Measurements from ENCODE around the gene HDHD5. TPM values are rescaled to one million over a fixed set of nuclear protein-coding genes. Genes with fewer than 3 reads are reported as not detected.
A peak's percentile ranks its signal among the peaks of the same experiment; 100 is the strongest.

HDHD5 gene
- polyA plus RNA-seq (2012; ENCODE audit: insufficient read depth, insufficient read length, low read depth): 188 TPM

GRCh38 chr22:17158568-17159503 is at the start of gene HDHD5:
HDHD5 (minus strand) TSS chr22:17159277; CDS start chr22:17159251, 26 bp downstream.
- H3K4me1 ChIP-seq: no peaks in the 10 kb centered on the region
- DNase-seq: peak; percentile 95
- no peaks in the 10 kb centered on the region for H3K9me3 ChIP-seq
- TF ChIP-seq CTCF (IDR thresholded peaks at IDR 0.05; ENCODE audit: low read depth, low read length): no peak
- H3K4me3 ChIP-seq (ENCODE audit: low read depth, low read length): peak within 1 kb of the TSS; percentile 76
- H3K27me3 ChIP-seq: no peaks in the 10 kb centered on the region
- H3K36me3 ChIP-seq: no peaks in the 10 kb centered on the region

DNA sequence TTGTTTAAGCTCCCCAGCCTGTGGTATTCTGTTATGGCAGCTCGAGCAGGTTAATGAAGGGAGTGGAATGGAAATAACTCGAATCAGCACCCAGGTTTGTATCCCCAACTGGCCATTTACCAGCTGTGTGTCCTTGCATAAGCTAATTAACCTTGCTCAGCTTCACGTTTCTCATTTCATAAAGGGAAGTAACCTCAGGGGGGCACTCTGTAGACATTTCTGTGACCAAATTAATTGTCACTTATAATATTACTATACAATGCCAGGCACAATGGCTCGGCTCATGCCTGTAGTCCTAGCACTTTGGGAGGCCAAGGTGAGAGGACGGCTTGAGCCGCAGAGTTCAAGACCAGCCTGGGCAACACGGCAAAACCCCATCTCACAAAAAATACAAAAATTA is 46.4 kb upstream of the HDHD5 start:
- H3K4me3 ChIP-seq (ENCODE audit: low read depth, low read length): no peak overlapping the region
- TF ChIP-seq CTCF (IDR thresholded peaks at IDR 0.05; ENCODE audit: low read depth, low read length): 0 out of 2 replicates have a peak, but pooled peaks have one; percentile 7
- no peaks in the 10 kb centered on the region for H3K9me3 ChIP-seq
- no peak for DNase-seq
- H3K36me3 ChIP-seq: no peaks in the 10 kb centered on the region
- no peaks in the 10 kb centered on the region for H3K4me1 ChIP-seq
- no peaks in the 10 kb centered on the region for H3K27me3 ChIP-seq

DNA sequence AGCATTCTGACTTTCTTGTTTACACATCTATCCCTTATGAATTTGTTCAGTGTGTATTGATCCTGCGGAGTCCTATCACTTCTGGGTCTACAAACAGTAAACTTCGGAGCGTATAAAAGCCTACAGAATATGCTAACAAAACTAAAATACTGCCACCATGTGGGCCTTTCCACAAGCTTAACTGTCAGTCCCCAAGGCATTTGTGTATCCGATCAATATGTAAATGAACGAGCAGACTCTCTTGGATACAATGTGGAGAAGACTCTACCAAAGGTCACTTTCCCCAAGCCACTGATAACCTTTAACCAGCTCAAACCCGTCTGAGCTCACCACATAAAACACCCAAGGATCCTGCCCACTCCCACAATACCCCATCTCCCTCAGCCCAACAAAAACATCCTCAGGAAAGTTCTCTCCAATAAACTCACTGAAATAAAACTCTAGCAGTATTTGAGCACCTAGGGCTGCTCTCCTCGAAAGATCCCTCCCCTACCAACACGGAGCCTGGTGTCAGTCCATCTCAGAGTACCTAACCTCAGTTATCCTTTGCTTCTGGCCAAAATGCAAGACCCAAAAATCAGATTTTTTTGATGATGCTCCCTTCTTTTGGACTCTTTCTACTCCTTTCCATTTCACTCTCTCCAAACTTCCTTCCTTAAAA is 42.3 kb upstream of the HDHD5 start:
- peak; percentile 23 for TF ChIP-seq CTCF (IDR thresholded peaks at IDR 0.05; ENCODE audit: low read depth, low read length)
- H3K4me3 ChIP-seq (ENCODE audit: low read depth, low read length): no peak overlapping the region
- no peaks in the 10 kb centered on the region for H3K27me3 ChIP-seq
- no peaks in the 10 kb centered on the region for H3K4me1 ChIP-seq
- DNase-seq: no peak
- no peaks in the 10 kb centered on the region for H3K36me3 ChIP-seq
- no peaks in the 10 kb centered on the region for H3K9me3 ChIP-seq

DNA sequence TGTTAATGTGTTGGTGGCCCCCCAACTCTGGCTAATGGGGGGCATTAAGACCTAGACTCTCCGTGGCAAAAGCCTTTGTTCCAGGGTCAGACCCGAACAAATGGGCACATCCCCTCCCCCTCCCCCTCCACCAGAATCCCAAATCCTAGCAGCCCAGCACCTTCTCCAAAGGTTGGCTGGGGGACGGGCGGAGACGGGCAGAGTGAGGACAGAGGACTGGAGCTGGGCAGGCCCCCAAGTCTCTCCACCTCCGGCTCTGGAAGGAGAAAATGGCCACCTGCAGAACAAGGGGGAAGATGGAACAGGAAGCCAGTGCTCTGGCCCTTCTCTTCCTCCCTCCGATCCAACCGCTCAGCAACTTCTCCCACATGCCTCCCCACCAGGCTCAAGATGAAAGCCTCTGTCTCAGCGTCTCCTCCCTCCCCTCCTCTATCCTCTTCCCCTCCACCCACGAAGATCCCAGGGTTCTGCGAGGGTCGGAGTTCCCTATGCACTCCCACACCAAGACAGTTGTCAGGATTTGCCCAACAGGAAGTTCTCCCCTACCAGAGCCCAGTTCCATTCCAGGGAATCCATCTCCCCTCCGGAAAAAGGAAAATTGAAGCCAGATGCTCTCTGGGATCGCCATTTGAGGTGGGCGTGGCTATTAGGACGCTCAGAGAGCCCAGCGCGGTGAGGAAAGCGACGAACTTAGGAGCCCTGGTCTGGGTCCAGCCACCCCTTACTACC is 40.1 kb upstream of the HDHD5 start:
- no peak for TF ChIP-seq CTCF (IDR thresholded peaks at IDR 0.05; ENCODE audit: low read depth, low read length)
- peak; percentile 20 for DNase-seq
- no peaks in the 10 kb centered on the region for H3K27me3 ChIP-seq
- no peak overlapping the region for H3K4me3 ChIP-seq (ENCODE audit: low read depth, low read length)
- no peaks in the 10 kb centered on the region for H3K4me1 ChIP-seq
- no peaks in the 10 kb centered on the region for H3K9me3 ChIP-seq
- no peaks in the 10 kb centered on the region for H3K36me3 ChIP-seq

- Histone ChIP-seq H3K4me3 (ENCODE audit: low read depth, low read length) (no peak overlapping the region), H3K4me1 (no peaks in the 10 kb centered on the region), H3K27me3 (no peaks in the 10 kb centered on the region), H3K9me3 (no peaks in the 10 kb centered on the region), H3K36me3 (no peaks in the 10 kb centered on the region)
- no peak for TF ChIP-seq CTCF (IDR thresholded peaks at IDR 0.05; ENCODE audit: low read depth, low read length)
- DNase-seq: no peak
Measured at GRCh38 chr22:17198170-17199002, 39.3 kb upstream of the HDHD5 start.
